GM23248 (cell line): ENCODE measurements around the gene ADRB1. TPM values are rescaled to one million over a fixed set of nuclear protein-coding genes. Genes with fewer than 3 reads are reported as not detected.

Source experiments
- DNase-seq: peaks from one replicate; pipeline ENCODE4 v3.0.0-alpha.2; 2015
- H2AFZ ChIP-seq: fragments of 200-600 bp; sonication (generic); 2 replicates; pipeline ENCODE4 v1.6.1; 2016; ENCODE audit warnings: antibody characterized with exemption
- H3F3A ChIP-seq: fragments of 200-600 bp; sonication (generic); 2 replicates; pipeline ENCODE4 v1.6.1; 2016; ENCODE audit warnings: mild to moderate bottlenecking, antibody characterized with exemption, mixed run types; ENCODE audit not compliant: insufficient read depth
- H3K27ac ChIP-seq: fragments of 200-600 bp; sonication (generic); 2 replicates; pipeline ENCODE4 v1.5.1; 2016; ENCODE audit warnings: mild to moderate bottlenecking
- H3K27me3 ChIP-seq: fragments of 200-600 bp; sonication (generic); replicated peaks from 2 replicates; pipeline ENCODE4 v1.6.1; 2016; ENCODE audit warnings: mild to moderate bottlenecking; ENCODE audit not compliant: insufficient read depth
- H3K36me3 ChIP-seq: fragments of 200-600 bp; sonication (generic); 2 replicates; pipeline ENCODE4 v1.6.1; 2016; ENCODE audit warnings: low read depth, mild to moderate bottlenecking
- H3K4me1 ChIP-seq: fragments of 200-600 bp; sonication (generic); 2 replicates; pipeline ENCODE4 v1.6.1; 2016; ENCODE audit warnings: mild to moderate bottlenecking; ENCODE audit not compliant: insufficient read depth
- H3K4me2 ChIP-seq: fragments of 200-600 bp; sonication (generic); one replicate; pipeline ENCODE4 v1.6.1; 2016; ENCODE audit warnings: mild to moderate bottlenecking; ENCODE audit not compliant: unreplicated experiment
- H3K4me3 ChIP-seq: fragments of 200-600 bp; sonication (generic); 2 replicates; pipeline ENCODE4 v1.5.1; 2016; ENCODE audit warnings: mild to moderate bottlenecking
- H3K79me2 ChIP-seq: fragments of 200-600 bp; sonication (generic); 2 replicates; pipeline ENCODE4 v1.6.1; 2016; ENCODE audit warnings: mild to moderate bottlenecking; ENCODE audit not compliant: insufficient read depth
- H3K9ac ChIP-seq: fragments of 200-600 bp; sonication (generic); 2 replicates; pipeline ENCODE4 v1.6.1; 2016; ENCODE audit warnings: mild to moderate bottlenecking
- H3K9me2 ChIP-seq: fragments of 200-600 bp; sonication (generic); 2 replicates; pipeline ENCODE4 v1.6.1; 2016; ENCODE audit warnings: mixed run types, mild to moderate bottlenecking, moderate library complexity; ENCODE audit not compliant: insufficient read depth
- H3K9me3 ChIP-seq: fragments of 200-600 bp; sonication (generic); one replicate; pipeline ENCODE4 v1.6.1; 2017; ENCODE audit warnings: low read depth
- H4K20me1 ChIP-seq: fragments of 200-600 bp; sonication (generic); 2 replicates; pipeline ENCODE4 v1.6.0; 2016; ENCODE audit not compliant: insufficient read depth
- EZH2 ChIP-seq: fragments of 200-600 bp; sonication (generic); IDR thresholded peaks from 2 replicates; pipeline ENCODE4 v1.6.1; 2018; ENCODE audit warnings: antibody characterized with exemption, mild to moderate bottlenecking; ENCODE audit not compliant: insufficient read depth, poor library complexity, severe bottlenecking
- EZH2phosphoT487 ChIP-seq: fragments of 200-600 bp; sonication (generic); IDR thresholded peaks from 2 replicates; pipeline ENCODE4 v1.6.1; 2018; ENCODE audit warnings: antibody characterized with exemption, moderate library complexity, mild to moderate bottlenecking, low read depth; ENCODE audit not compliant: insufficient read depth
- WGBS, 2 experiments: methylation state at CpG; one replicate each; pipeline ENCODE4 v1.1.6; 2015 to 2017; ENCODE audit warnings: low lambda C conversion rate in 2 of 2, low coverage in 1 of 2; ENCODE audit errors: missing lambda C conversion rate in 2 of 2; 5-methylcytosine and 5-hydroxymethylcytosine counted together
- in situ Hi-C: fragments of 300-500 bp; cut with MboI; formaldehyde crosslinking; loops from 2 replicates; pipeline ENCODE4 v1.15.0; 2020
- polyA plus RNA-seq: library from polyadenylated mRNA; unstranded; fragments of >200 nt; fragmentation: Nextera tagmentation; extraction: Ambion mirVana; gene quantifications from 2 replicates; pipeline ENCODE4 v1.2.1, GENCODE V29; 2016
- total RNA-seq: library from RNA; depleted of rRNA; stranded (reverse); fragments of >200 nt; shearing (Covaris generic); gene quantifications from 2 replicates; pipeline ENCODE4 v1.2.3, GENCODE V29; 2014

Gene ADRB1
- total and polyA plus RNA-seq, 2 experiments from 2014 or later, result not detected

GRCh38 chr10:114000457-114001010 is 43.1 kb upstream of the ADRB1 start:
- Histone ChIP-seq H2AFZ (no peak overlapping the region), H3K9me2 (no peaks in the 10 kb centered on the region), H3K36me3 (no peaks in the 10 kb centered on the region), H3K4me1 (no peaks in the 10 kb centered on the region), H3K9ac (no peak overlapping the region), H3K4me3 (no peak overlapping the region), H3K27me3 (peaks cover 25% of the 10 kb centered on the region), H3K79me2 (no peaks in the 10 kb centered on the region), H3K4me2 (no peak overlapping the region), H3F3A (no peaks in the 10 kb centered on the region), H3K27ac (no peak overlapping the region), H4K20me1 (no peaks in the 10 kb centered on the region), H3K9me3 (no peaks in the 10 kb centered on the region)
- DNase-seq, result no peak
- in situ Hi-C loops, result no loop called here
- TF ChIP-seq EZH2, result no peak
- no peak for TF ChIP-seq EZH2phosphoT487
- WGBS, 2 experiments, result 41 to 45% methylated on average over 6 of the region's 6 CpGs

GRCh38 chr10:114002422-114002821 is 41.2 kb upstream of the ADRB1 start:
- no peaks in the 10 kb centered on the region for H3K79me2 ChIP-seq
- TF ChIP-seq EZH2, result no peak
- TF ChIP-seq EZH2phosphoT487, result no peak
- no peak overlapping the region for H2AFZ ChIP-seq
- H3K9ac ChIP-seq, result no peak overlapping the region
- in situ Hi-C loops, result no loop called here
- H3K4me1 ChIP-seq, result no peaks in the 10 kb centered on the region
- no peaks in the 10 kb centered on the region for H3K36me3 ChIP-seq
- H3K9me2 ChIP-seq, result no peaks in the 10 kb centered on the region
- no peaks in the 10 kb centered on the region for H4K20me1 ChIP-seq
- no peaks in the 10 kb centered on the region for H3F3A ChIP-seq
- H3K9me3 ChIP-seq, result no peaks in the 10 kb centered on the region
- no peak overlapping the region for H3K4me2 ChIP-seq
- DNase-seq, result no peak
- no peak overlapping the region for H3K27ac ChIP-seq
- 58 to 60% methylated on average over 7 of the region's 7 CpGs for WGBS, 2 experiments
- peaks cover 13% of the 10 kb centered on the region; the same call in 1 of the 2 replicates for H3K27me3 ChIP-seq
- no peak overlapping the region for H3K4me3 ChIP-seq

- Histone ChIP-seq H3K9ac (no peak overlapping the region), H3K4me1 (no peaks in the 10 kb centered on the region), H3K4me3 (no peak overlapping the region), H3K27ac (no peak overlapping the region), H3K9me3 (no peaks in the 10 kb centered on the region), H3K4me2 (no peak overlapping the region), H3K36me3 (no peaks in the 10 kb centered on the region), H2AFZ (no peak overlapping the region), H3K79me2 (no peaks in the 10 kb centered on the region), H3K27me3 (peaks cover 13% of the 10 kb centered on the region; the same call in 1 of the 2 replicates), H3F3A (no peaks in the 10 kb centered on the region), H3K9me2 (no peaks in the 10 kb centered on the region), H4K20me1 (no peaks in the 10 kb centered on the region)
- in situ Hi-C loops, result no loop called here
- TF ChIP-seq EZH2, result no peak
- TF ChIP-seq EZH2phosphoT487, result no peak
- 38 to 43% methylated on average over 9 of the region's 9 CpGs for WGBS, 2 experiments
- DNase-seq, result no peak
These were observed 40.3 kb upstream of the ADRB1 start for GRCh38 chr10:114003161-114003941.

GRCh38 chr10:114009281-114009996 is 34.2 kb upstream of the ADRB1 start:
- TF ChIP-seq EZH2phosphoT487 (no peak), EZH2 (no peak)
- 78 to 84% methylated on average over 5 of the region's 5 CpGs for WGBS, 2 experiments
- Histone ChIP-seq H3K4me3 (no peak overlapping the region), H4K20me1 (no peaks in the 10 kb centered on the region), H3K9ac (no peak overlapping the region), H3K9me2 (no peaks in the 10 kb centered on the region), H3K27ac (no peak overlapping the region), H3K9me3 (no peaks in the 10 kb centered on the region), H3K4me1 (no peaks in the 10 kb centered on the region), H3K79me2 (no peaks in the 10 kb centered on the region), H3K27me3 (no peaks in the 10 kb centered on the region), H2AFZ (no peak overlapping the region), H3K36me3 (no peaks in the 10 kb centered on the region), H3K4me2 (no peak overlapping the region), H3F3A (no peaks in the 10 kb centered on the region)
- in situ Hi-C loops, result no loop called here
- no peak for DNase-seq
